Measurements from ENCODE around the gene MYO3B.

DNA sequence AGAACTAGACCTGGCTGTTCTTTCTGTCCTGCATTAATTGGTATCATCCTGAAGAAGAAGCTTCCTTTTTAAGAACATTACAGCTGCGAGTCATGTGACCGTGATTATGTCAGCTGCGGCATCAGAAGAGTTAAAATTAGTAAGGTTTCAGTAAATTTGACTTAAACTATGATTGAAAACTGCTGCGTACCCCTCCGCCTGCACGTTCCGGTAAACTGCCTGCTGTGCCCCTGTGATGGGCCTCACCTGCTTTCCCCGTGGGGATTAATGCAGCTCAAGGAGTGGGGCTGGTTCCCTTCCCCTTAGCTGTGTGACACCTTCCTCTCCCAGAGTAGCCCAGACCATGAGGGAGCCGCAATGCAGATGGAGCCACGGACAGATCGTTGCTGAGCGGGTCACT is 36.1 kb upstream of the MYO3B start:
- TF ChIP-seq, protein P1, sequence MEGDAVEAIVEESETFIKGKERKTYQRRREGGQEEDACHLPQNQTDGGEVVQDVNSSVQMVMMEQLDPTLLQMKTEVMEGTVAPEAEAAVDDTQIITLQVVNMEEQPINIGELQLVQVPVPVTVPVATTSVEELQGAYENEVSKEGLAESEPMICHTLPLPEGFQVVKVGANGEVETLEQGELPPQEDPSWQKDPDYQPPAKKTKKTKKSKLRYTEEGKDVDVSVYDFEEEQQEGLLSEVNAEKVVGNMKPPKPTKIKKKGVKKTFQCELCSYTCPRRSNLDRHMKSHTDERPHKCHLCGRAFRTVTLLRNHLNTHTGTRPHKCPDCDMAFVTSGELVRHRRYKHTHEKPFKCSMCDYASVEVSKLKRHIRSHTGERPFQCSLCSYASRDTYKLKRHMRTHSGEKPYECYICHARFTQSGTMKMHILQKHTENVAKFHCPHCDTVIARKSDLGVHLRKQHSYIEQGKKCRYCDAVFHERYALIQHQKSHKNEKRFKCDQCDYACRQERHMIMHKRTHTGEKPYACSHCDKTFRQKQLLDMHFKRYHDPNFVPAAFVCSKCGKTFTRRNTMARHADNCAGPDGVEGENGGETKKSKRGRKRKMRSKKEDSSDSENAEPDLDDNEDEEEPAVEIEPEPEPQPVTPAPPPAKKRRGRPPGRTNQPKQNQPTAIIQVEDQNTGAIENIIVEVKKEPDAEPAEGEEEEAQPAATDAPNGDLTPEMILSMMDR (IDR thresholded peaks at IDR 0.05), result no peak
- TF ChIP-seq, protein P2, sequence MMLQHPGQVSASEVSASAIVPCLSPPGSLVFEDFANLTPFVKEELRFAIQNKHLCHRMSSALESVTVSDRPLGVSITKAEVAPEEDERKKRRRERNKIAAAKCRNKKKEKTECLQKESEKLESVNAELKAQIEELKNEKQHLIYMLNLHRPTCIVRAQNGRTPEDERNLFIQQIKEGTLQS (CRISPR knock-in tag; conservative IDR thresholded peaks at IDR 0.05), result no peak
- TF ChIP-seq, protein P3, sequence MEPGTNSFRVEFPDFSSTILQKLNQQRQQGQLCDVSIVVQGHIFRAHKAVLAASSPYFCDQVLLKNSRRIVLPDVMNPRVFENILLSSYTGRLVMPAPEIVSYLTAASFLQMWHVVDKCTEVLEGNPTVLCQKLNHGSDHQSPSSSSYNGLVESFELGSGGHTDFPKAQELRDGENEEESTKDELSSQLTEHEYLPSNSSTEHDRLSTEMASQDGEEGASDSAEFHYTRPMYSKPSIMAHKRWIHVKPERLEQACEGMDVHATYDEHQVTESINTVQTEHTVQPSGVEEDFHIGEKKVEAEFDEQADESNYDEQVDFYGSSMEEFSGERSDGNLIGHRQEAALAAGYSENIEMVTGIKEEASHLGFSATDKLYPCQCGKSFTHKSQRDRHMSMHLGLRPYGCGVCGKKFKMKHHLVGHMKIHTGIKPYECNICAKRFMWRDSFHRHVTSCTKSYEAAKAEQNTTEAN (CRISPR knock-in tag; IDR thresholded peaks at IDR 0.05), result no peak
- TF ChIP-seq, protein P4, sequence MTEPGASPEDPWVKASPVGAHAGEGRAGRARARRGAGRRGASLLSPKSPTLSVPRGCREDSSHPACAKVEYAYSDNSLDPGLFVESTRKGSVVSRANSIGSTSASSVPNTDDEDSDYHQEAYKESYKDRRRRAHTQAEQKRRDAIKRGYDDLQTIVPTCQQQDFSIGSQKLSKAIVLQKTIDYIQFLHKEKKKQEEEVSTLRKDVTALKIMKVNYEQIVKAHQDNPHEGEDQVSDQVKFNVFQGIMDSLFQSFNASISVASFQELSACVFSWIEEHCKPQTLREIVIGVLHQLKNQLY (CRISPR knock-in tag; IDR thresholded peaks at IDR 0.05), result no peak

Measured in WTC11 (cell line).